Measurements from ENCODE around the gene FCHSD2.

DNA sequence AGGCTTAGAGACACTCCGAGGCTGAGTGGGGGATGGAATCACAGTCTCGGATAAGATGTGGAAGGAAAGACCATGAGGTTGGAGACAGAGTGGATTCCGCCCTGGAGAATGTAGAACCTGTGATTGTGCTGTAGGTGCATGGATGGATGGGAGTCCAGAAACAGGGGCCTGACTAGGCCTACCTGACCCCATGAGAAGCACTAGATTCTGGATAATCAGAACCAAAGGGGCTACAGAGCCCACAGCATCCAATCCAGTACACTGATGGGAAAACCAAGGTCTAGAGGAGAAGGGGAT, 32.3 kb upstream of the FCHSD2 start:
- TF ChIP-seq, protein P1, sequence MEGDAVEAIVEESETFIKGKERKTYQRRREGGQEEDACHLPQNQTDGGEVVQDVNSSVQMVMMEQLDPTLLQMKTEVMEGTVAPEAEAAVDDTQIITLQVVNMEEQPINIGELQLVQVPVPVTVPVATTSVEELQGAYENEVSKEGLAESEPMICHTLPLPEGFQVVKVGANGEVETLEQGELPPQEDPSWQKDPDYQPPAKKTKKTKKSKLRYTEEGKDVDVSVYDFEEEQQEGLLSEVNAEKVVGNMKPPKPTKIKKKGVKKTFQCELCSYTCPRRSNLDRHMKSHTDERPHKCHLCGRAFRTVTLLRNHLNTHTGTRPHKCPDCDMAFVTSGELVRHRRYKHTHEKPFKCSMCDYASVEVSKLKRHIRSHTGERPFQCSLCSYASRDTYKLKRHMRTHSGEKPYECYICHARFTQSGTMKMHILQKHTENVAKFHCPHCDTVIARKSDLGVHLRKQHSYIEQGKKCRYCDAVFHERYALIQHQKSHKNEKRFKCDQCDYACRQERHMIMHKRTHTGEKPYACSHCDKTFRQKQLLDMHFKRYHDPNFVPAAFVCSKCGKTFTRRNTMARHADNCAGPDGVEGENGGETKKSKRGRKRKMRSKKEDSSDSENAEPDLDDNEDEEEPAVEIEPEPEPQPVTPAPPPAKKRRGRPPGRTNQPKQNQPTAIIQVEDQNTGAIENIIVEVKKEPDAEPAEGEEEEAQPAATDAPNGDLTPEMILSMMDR (IDR thresholded peaks at IDR 0.05), result no peak
- TF ChIP-seq EZH2 (IDR thresholded peaks at IDR 0.05; ENCODE audit: borderline replicate concordance, insufficient read depth, low read depth, low read length, poor library complexity, severe bottlenecking), result no peak

Data from B cell (primary cell).